Body of pancreas (tissue), 4 donors: ENCODE measurements around the gene TMEM201. TPM values are rescaled to one million over a fixed set of nuclear protein-coding genes. Genes with fewer than 3 reads are reported as not detected.

Source experiments
- ATAC-seq: fragments of 150-250 bp; one replicate; pipeline ENCODE4 v1.9.1; 2016
- DNase-seq, 4 donors: peaks; one replicate each; pipeline ENCODE4 v3.0.0-alpha.2; 2019
- H3K27ac ChIP-seq, 4 donors: fragments of 200-600 bp; sonication (generic); 1 replicate in 3 of 4; 2 replicates in 1 of 4; pipeline versions ENCODE4 v1.5.1 to v1.6.1; 2016 to 2019; ENCODE audit warnings: mild to moderate bottlenecking in 1 of 4, mixed read lengths in 1 of 4, moderate library complexity in 1 of 4
- H3K27me3 ChIP-seq, 2 donors: fragments of 200-600 bp; sonication (generic); one replicate each; pipeline ENCODE4 v1.6.0; 2016; ENCODE audit warnings: mild to moderate bottlenecking in 1 of 2
- H3K36me3 ChIP-seq, 2 donors: fragments of 200-600 bp; sonication (generic); replicated peaks in 1 of 2; 2 replicates each; pipeline ENCODE4 v1.5.1; 2016; ENCODE audit warnings: low read depth in 2 of 2; ENCODE audit not compliant: insufficient read depth in 1 of 2
- H3K4me1 ChIP-seq: fragments of 200-600 bp; sonication (generic); one replicate; pipeline ENCODE4 v1.6.0; 2016
- H3K4me3 ChIP-seq, 2 donors: fragments of 200-600 bp; sonication (generic); 1 replicate in 1 of 2; 2 replicates in 1 of 2; pipeline ENCODE4 v1.5.1; 2016 to 2019
- H3K9me3 ChIP-seq, 3 donors: fragments of 200-600 bp; sonication (generic); 1 replicate in 2 of 3; 2 replicates in 1 of 3; pipeline ENCODE4 v1.5.1; 2016
- CTCF ChIP-seq, 7 experiments: fragments of 450-650 bp in 4 of 7; fragments of 200-600 bp in 3 of 7; sonication (generic) in 3 of 7; IDR thresholded peaks; one replicate each; pipeline ENCODE4 v1.5.1; 2016 to 2019; ENCODE audit warnings: antibody characterized with exemption in 7 of 7
- POLR2A ChIP-seq, 3 donors: fragments of 450-650 bp; IDR thresholded peaks; one replicate each; pipeline ENCODE4 v1.6.1; 2016; ENCODE audit warnings: antibody characterized with exemption in 3 of 3, mild to moderate bottlenecking in 2 of 3
- WGBS, 2 donors: methylation state at CpG; one replicate each; pipeline ENCODE4 v1.1.5; 2017; 5-methylcytosine and 5-hydroxymethylcytosine counted together
- intact Hi-C: fragments of 100-400 bp; cut with DNase I; formaldehyde crosslinking; loops from one replicate; pipeline ENCODE4 v1.15.1; 2023
- total RNA-seq, 2 donors: library from RNA; depleted of rRNA; stranded (reverse); fragments of >200 nt; gene quantifications; one replicate each; pipeline ENCODE4 v1.1.0, GENCODE V29; 2016

The TMEM201 gene
- total RNA-seq, 2 donors from 2014 or later, result 7.3 to 12.5 TPM

GRCh38 chr1:9589719-9590157 is 1.0 kb downstream of the TMEM201 start:
- Histone ChIP-seq H3K4me1 (peaks cover 28% of the 10 kb centered on the region), H3K4me3 (peak overlapping the region; percentile 28 to 65), H3K27ac (peak overlapping the region in 3 of 4 donors; percentile 37 to 70 (median 62)), H3K27me3 (no peaks in the 10 kb centered on the region), H3K9me3 (no peaks in the 10 kb centered on the region), H3K36me3 (no peaks in the 10 kb centered on the region)
- TF ChIP-seq POLR2A (IDR thresholded peaks at IDR 0.05) (no peak), CTCF (IDR thresholded peaks at IDR 0.05) (no peak)
- 9 to 21% methylated on average over 6 of the region's 6 CpGs for WGBS, 2 donors
- no peak for DNase-seq
- intact Hi-C loops, result no loop called here
- ATAC-seq, result no peak

GRCh38 chr1:9590201-9590600 is 1.5 kb downstream of the TMEM201 start:
- DNase-seq, result no peak
- intact Hi-C loops, result no loop called here
- H3K27ac ChIP-seq, result no peak overlapping the region
- no peak for TF ChIP-seq CTCF (IDR thresholded peaks at IDR 0.05)
- no peak for TF ChIP-seq POLR2A (IDR thresholded peaks at IDR 0.05)
- H3K36me3 ChIP-seq, result no peaks in the 10 kb centered on the region
- no peak overlapping the region for H3K4me3 ChIP-seq
- 40 to 56% methylated on average over 2 to 7 of the region's 7 CpGs for WGBS, 2 donors
- H3K9me3 ChIP-seq, result no peaks in the 10 kb centered on the region
- H3K4me1 ChIP-seq, result peaks cover 28% of the 10 kb centered on the region
- ATAC-seq, result no peak
- no peaks in the 10 kb centered on the region for H3K27me3 ChIP-seq

- Histone ChIP-seq H3K27ac (no peak overlapping the region), H3K36me3 (no peaks in the 10 kb centered on the region), H3K4me1 (peaks cover 31% of the 10 kb centered on the region), H3K9me3 (no peaks in the 10 kb centered on the region), H3K4me3 (no peak overlapping the region), H3K27me3 (no peaks in the 10 kb centered on the region)
- 79 to 85% methylated on average over 11 to 19 of the region's 19 CpGs for WGBS, 2 donors
- DNase-seq (no peak), ATAC-seq (no peak)
- intact Hi-C loops, result no loop called here
- no peak for TF ChIP-seq POLR2A (IDR thresholded peaks at IDR 0.05)
- no peak for TF ChIP-seq CTCF (IDR thresholded peaks at IDR 0.05)
These were observed 2.4 kb downstream of the TMEM201 start for GRCh38 chr1:9590945-9591668.

- TF ChIP-seq POLR2A (IDR thresholded peaks at IDR 0.05), result no peak
- TF ChIP-seq CTCF (IDR thresholded peaks at IDR 0.05), result no peak
- no peak overlapping the region for H3K4me3 ChIP-seq
- intact Hi-C loops, result no loop called here
- no peak for ATAC-seq
- H3K27me3 ChIP-seq, result no peaks in the 10 kb centered on the region
- DNase-seq, result peak in 1 of 4 donors; percentile 8
- no peaks in the 10 kb centered on the region for H3K36me3 ChIP-seq
- no peaks in the 10 kb centered on the region for H3K9me3 ChIP-seq
- H3K27ac ChIP-seq, result no peak overlapping the region
- 85 to 86% methylated on average over 20 to 22 of the region's 22 CpGs for WGBS, 2 donors
- H3K4me1 ChIP-seq, result peaks cover 34% of the 10 kb centered on the region
These were observed 3.2 kb downstream of the TMEM201 start for GRCh38 chr1:9591669-9592509.
